SIG-M5 treated with dmso at 0.1 percent for 504 hours (cell line): Measurements from ENCODE around the gene FCRL3.

Experiments used
- DNase-seq: peaks from one replicate; lab custom pipeline; 2025; ENCODE audit not compliant: unreplicated experiment; lab: John Stamatoyannopoulos, UW

The FCRL3 gene

DNA sequence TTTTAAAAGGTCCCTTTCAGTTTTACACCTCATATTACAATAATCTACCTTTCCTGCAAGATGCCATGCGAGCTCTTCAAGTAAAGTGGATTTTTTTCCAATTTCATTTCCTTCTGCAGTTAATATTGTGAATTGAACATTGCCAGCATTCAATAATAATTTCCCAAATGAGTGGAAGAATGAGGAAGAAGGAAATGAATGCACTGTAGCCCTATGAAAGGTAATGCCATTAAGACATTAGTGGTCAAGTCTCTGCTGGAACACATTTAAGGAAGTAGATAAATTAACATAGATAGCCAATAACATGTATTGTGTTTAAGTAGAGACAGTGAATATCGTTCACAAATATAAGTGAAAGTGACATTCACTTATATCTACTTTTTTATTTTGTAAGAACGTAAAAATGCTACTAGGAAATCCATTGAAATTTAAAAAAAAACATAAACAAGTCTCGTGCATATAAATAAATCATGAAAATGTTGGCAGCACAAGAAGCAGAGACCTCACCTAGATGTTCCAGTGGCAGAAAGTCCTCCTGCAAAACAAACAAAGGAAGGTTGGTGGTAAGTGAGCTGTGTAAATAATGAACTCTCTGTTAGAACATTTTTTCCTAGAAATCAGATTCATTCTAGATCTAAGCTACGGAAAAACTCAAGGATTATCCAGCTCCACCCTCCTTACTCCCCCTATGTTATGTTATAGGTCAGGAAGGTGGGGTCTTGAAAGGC is 17.7 kb downstream of the FCRL3 start:
- DNase-seq = no peak

DNA sequence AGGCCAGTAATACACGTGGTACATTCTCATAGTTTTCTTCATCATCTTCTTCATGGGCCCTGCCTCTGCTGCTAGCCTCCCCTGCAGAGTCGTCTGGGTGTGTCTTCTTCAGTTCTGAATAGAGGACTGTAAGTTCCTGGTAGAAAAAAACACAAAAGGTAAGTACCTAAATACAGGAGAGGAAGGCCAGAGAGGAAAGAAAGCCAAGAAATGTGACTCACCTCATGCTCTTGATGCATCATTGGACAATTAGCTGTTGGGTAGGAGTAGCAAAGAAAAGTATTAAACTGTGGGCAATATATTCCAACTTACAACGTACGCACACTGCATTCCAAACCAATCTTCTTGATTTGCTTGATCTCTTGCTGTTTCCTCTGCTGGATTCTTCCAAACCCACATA is 21.8 kb downstream of the FCRL3 start:
- DNase-seq = no peak

DNA sequence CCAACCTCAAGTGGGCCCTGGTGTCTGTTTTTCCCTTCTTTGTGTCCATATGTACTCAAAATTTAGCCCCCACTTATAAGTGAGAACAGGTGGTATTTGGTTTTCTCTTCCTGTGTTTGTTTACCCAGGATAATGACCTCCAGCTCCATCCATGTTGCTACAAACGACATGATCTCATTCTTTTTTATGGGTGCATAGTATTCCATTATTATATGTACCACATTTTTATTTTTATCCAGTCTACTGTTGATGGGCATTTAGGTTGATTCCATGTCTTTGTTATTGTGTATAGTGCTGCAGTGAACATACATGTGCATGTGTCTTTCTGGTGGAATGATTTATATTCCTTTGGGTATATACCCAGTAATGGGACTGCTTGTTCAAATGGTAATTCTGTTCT is 27.6 kb downstream of the FCRL3 start:
- DNase-seq = no peak

DNA sequence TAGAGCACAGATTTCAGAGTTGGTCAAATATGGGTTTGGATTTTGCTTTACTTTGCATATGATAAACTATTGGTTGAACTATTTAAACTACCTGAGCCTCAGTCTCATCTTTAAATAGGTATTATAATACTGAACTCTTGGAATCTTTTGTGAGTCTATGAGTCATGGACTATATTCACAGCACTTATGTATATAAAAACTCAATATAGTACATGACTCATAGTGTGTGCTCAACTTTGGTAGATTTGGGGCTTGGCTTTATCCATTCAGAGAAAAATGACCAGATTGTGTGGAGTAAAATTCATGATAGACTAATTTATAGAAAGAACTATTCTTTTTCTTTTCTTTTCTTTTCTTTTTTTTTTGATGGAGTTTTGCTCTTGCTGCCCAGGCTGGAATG is 28.7 kb downstream of the FCRL3 start:
- no peak for DNase-seq

DNA sequence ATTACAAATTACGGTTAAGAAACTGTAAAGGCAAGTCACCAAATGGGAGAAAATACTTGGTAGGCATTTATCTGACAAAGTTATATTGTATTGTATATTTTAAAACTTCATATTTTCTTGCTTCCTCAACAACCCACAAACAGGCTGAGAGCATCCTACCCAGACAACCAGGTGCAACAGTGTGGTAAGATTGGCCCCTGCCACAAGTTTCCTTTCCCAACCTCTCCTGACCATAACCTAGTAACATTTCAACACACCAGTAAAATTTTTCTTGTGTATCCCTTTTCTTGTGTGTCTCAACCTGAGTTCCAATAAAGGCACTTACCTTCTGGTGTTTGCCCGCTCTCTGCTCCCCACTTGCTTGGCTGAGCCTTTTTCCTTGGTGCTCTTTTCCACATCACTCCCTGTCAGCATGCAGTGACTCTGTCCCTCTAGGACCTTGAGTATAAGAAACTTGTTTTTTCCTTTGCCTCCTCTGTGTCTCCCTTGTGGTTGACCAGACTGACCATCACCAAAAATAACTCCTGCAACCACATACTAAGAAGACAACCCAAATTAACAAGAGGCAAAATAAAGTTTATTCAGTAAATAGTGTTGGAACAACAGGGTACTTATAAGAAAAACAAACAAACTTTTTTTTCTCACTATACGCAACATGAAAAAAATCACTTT is 40.9 kb downstream of the FCRL3 start:
- peak; percentile 3 for DNase-seq

DNA sequence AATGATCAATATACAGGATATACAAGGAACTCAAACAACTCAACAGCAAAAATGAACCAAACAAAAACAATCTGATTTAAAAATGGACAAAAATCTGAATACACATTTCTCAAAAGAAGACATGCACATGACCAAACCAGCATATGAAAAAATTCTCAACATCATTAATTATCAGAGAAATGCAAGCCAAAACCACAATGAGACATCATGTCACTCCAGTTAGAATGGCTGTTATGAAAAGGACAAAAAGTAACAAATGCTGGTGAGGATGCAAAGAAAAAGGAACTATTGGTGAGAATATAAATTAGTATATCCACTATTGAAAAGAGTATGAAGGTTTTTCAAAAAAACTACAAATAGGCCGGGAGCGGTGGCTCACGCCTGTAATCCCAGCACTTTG is 42.0 kb downstream of the FCRL3 start:
- no peak for DNase-seq

DNA sequence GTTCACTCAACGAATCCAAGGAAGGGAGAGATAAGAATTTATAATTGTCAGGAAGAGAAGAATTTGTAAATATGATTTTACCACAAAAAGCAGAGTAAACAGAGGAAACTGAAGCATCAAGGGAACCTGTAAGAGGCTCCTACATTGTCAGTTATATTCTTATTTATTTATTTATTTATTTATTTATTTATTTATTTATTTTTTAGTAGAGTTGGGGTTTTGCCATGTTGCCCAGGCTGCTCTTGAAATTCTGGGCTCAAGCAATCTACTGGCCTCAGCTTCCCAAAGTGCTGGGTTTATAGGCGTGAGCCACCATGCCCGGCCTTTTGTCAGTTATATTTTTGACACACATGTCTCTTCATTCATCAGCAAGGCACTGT is 47.1 kb downstream of the FCRL3 start:
- no peak for DNase-seq

DNA sequence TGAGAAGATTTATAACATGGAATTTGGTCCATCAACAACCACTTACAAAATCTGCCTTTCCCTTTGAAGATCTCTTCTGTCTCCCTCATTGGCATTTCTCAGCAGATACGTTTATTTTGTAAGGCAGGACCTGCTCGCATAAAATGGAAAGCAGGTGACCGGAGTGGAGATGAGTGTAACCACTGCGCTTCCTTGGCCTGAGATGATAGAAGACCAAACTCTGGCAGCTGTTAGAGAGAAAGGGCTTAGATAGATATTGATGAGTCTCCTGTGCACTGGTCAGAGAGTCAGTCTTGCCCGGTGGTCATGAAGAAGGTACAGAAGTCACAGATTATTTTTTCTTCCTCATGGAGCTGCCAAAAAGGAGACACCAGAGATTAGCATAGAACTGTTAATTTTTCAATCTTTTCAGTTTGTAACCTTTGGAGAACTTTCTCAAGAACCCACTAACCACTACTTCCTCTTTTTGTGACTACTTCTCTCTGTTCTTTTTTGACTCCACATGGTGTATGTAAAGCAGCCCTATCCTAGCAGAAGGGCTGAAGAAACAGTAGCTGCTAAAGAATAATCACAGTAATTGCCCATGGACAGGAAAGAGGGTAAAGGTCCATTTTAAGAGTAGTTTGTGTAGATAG is 47.6 kb downstream of the FCRL3 start:
- peak; percentile 98 for DNase-seq

DNA sequence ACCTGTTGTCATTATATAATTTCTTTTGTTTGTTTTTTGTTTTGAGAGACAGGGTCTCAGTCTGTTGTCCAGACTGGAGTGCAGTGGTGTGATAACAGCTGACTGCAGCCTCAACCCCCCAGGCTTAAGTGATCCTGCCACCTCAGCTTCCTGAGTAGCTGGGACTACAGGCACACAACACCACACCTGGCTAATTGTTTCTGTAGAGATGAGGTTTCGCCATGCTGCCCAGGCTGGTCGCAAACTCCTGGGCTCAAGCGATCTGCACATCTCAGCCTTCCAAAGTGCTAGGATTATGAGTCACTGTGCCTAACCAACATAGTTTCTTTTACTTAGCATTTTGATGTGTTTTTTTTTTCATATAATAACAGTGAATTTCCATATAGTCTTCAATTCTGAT is 52.3 kb downstream of the FCRL3 start:
- no peak for DNase-seq

DNA sequence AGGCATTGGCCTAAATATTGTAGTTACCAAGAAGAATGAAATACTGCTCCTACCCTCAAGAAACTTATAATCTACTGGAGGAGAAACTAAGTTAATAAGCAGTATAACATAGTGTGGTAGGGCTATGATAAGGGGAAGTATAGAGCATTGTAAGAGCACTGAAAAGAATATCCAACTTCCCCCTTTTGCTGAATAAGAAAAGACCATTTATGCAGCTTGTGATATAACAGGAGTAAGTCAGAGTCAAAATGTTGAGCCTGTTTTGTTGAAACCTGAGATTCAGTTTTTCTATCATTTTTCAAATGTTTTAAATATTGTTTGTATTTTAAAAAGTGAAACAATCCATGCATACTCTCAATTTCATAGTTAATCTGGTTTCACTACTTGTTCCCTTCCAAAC is 54.4 kb downstream of the FCRL3 start:
- DNase-seq = peak; percentile 50

DNA sequence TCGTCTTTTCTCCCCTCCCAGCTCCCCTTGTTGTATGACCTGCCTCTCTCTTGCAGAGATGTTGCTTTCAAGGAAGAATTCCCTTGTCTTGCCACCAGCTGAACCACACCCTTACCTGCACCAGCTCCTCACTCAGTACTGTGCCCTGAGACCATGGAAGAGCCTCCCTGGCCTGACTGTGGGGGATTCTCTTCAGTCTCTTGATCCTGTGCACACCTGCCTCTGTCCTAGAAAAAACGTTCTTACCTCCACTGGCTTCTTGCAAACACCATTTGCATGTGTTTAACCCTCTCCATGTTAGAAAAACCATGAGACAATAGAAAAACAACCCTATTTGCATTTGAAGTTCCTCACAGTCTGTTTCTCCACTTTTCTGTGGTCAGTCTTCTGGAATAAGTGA is 59.4 kb downstream of the FCRL3 start:
- DNase-seq = no peak

DNA sequence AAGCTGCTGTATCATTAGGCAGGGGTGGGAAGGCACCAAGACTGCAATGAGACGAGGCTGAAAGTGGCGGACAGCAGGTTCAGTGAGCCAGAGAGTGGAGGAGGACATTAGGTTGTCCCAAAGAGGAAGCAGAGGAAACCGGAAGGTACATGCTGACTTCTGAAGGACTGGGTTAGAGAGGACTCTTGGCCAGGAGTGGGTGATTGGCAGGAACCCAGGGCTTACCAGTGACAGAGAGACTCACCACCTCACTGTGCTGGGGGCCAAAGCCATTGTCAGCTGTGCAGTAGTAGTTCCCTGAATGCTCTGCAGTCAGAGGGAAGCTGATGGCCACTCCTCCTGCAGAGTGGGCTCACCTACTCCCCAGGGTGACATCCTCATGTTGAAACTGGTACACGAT is 60.8 kb downstream of the FCRL3 start:
- DNase-seq = no peak

DNA sequence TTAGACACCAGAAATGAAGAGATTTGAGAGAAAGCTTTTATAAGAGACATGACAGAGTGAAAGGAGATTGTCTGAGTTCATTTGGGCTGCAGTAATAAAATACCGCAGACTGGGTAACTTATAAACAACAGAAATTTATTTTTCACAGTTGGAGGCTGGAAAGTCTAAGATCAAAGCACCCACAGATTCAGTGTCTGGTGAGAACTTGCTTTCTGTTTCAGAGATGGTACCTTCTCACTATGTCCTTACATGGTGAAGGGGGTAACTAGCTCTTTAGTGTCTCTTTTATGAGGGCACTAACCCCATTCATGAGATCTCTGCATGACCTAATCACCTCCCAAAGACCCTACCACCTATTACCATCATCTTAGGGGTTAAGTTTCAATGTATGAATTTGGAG is 71.8 kb downstream of the FCRL3 start:
- no peak for DNase-seq
